Stimulated activated CD8-positive, alpha-beta memory T cell treated with anti-CD3 and anti-CD28 coated beads, Interleukin-7, amount 100 ng/mL, for 48 hours (primary cell): ENCODE results near the gene TRAPPC3.
A peak's percentile ranks its signal among the peaks of the same experiment; 100 is the strongest.

ENCODE experiments used
- DNase-seq, 2 donors: peaks; one replicate each; pipeline ENCODE4 v3.0.0-alpha.2; 2020; ENCODE audit warnings: low read depth in 1 of 2; ENCODE audit errors: extremely low read depth in 1 of 2

TRAPPC3 gene

GRCh38 chr1:36106269-36106668, 43.0 kb downstream of the TRAPPC3 start:
- no peak for DNase-seq

DNA sequence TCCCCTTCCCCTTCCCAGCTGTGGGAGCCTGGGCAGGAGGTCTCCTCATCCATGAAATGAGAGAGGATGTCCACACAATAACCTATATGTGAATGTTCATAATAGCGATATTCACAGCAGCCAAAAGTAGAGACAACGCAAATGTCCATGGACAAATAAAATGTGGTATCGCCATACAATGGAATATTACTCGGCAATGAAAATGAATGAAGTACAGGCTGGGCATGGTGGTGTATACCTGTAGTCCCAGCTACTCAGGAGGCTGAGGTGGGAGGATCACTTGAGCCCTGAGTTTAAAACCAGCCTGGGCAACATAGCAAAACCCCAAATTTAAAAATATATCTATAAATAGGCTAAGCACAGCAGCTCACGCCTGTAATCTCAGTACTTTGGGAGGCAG, 47.7 kb downstream of the TRAPPC3 start:
- DNase-seq = no peak

- DNase-seq = no peak
These were observed 48.9 kb downstream of the TRAPPC3 start for GRCh38 chr1:36100376-36100775.

DNA sequence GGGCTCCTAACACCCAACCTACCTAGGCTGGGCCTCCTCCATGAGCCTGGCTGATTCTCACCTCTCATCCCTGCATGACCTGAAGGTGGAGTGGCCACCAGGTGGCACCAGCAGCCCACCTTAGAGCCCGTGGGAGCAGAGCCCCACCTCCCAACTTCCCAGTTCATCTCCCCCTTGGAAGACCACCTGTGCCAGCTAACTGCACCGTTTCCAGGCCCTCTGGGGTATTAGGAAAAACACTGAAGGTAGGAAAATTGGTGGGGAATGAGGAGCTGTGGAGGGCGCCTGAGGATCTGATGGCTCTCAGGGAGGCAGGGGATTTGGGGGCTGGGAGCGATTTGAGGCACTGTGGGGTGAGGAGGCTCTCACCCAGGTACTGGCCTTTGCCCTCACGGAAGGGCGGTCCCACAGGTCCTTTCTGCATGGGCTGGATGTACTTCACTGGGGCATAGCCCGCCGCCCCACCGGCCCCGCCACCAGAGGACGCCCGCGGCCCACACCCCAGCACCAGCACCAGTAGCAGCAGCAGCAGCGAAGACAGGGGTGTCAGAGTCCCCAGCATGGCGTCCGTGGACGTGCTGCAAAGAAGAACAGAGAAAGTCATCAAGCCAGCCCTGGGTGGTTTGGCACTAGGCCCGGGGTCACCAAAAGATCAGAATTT, 49.5 kb downstream of the TRAPPC3 start:
- peak in 1 of 2 donors; percentile 63 for DNase-seq

GRCh38 chr1:36098650-36099365, 50.5 kb downstream of the TRAPPC3 start:
- no peak for DNase-seq

GRCh38 chr1:36097693-36098585, 51.3 kb downstream of the TRAPPC3 start:
- no peak for DNase-seq

DNA sequence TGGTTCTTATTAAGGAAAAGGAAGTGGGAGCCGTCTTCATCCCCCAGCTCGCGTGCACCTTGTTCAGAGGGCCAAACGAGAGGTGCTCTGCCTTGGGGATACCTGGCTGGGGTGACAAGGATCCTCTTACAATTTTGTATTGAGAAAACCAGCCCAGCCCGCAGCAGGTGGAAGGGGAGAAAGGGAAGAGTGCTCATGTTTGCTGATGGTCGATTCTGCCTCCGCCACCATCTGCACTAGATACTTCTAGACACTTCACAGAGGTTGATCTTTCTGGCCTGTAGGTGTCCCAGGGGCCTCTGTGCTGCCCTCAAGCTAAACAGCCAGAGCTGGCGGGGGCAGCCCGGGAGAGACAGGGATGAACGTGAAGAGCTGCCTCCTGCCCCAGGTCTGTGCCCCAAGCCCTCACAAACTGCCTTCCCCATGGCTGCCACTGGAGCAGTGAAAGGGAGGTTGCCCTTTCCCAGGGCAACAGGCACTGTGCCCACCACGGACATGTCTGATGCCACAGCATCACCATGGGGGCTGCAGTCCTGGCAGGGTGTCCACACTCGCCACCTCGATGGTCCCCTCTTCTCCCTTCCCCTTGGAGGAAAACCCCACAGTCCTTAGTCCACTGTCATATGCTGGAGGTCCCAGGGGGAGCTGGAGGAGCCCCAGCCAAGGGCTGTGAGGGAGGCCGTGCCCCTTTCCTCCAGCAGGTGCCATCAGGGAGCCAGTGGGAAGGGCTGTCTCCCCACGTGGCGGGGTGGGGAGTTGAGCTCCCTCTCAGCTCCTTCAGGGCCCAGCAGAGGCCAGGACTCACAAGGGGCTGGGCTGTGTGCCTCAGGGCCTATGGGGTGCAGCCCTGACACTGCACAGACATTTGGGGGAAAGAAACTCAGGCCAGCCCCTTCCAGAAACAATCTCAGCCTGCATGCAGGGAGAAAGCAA, 52.5 kb downstream of the TRAPPC3 start:
- no peak for DNase-seq

- DNase-seq = no peak
These were observed 53.4 kb downstream of the TRAPPC3 start for GRCh38 chr1:36095760-36096405.

DNA sequence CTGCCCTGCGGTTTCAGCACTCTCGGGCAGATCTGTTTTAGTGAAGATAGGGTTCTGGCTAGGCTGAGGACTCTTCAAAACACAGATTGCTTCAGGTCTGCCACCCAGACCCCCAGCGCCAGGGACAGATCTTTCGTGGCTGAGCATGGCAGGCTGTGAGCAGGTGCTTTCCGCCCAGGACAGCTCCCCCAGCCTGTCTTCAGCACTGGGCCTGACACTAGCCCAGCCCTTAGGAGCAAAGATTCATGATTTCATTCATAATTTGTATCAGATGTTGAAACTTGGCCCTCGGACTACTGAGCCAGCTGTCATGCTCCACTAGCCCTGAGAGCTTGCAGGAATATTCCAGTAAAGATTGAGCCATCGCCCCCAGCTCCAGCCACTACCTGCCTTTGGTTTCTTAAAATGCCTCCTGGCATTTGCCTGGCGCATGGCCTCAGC, 54.6 kb downstream of the TRAPPC3 start:
- no peak for DNase-seq

DNA sequence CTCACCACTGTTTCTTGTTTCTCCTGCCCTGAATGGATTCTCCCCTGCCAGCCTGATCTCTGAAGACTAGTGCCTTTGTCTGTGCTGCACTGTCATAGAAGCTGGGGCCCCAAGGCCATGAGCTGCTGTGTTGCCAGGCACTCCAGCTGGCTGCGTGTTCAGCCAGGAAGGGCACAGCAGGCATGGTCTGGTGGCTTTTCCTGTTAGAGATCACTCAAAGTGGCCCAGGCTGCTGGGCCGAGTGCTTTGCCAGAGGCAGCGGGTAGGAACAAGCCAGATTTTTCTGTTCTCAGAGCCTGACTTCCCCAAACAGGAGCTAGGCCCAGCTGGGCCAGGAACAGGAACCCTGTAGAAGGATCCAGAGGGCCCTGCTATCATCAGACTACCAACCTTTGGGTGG, 55.4 kb downstream of the TRAPPC3 start:
- DNase-seq = no peak

GRCh38 chr1:36093226-36093625, 56.1 kb downstream of the TRAPPC3 start:
- no peak for DNase-seq

DNA sequence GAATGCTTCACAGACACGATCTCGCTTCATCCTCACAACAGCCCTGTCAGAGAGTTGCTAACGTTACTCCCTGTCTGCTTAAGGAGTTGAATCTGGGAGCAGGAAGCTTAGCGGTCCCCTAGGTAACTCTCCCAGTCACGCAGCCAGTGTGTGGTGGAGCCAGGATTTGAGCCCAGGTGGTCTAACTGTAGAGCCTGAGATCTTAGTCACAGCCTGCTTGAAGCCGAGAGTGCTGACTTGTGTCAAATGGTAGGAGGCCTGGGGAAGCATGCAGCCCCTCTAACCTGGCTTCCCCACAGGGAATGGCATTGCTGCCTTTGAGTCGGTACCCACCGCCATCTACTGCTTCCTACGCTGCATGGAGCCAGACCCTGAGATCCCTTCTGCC, 56.5 kb downstream of the TRAPPC3 start:
- DNase-seq = no peak

DNA sequence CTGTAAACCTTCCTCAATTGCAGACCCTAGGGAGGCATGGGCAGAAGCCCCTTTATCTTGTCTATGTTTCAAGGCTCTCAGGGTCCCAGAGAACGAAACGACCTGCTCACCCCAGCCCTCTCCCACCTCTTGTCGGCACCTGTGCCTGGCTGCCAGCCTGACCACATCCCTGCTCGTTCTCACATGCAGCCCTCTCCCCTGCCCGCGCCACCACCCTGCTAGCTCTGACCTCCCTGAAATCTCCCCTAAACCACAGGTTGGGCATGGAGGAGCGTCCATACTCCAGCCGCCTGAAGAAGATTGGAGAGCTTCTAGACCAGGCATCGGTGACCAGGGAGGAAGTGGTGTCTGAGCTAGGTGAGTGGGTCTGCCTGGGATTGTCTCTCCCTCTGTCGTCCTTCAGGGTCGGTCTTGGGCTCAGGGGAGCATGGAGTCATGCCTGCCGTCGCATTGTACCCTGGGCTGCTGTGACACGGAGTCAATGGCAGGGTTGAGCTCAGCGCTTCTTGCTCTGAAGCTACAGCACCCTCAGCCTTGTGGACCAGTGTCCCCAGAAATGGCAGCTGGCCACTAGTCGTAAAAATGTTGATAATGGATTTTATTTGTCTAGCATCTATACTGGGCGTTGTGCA, 57.0 kb downstream of the TRAPPC3 start:
- no peak for DNase-seq

GRCh38 chr1:36091698-36092097, 57.6 kb downstream of the TRAPPC3 start:
- DNase-seq = no peak

GRCh38 chr1:36091141-36091540, 58.1 kb downstream of the TRAPPC3 start:
- DNase-seq = no peak

DNA sequence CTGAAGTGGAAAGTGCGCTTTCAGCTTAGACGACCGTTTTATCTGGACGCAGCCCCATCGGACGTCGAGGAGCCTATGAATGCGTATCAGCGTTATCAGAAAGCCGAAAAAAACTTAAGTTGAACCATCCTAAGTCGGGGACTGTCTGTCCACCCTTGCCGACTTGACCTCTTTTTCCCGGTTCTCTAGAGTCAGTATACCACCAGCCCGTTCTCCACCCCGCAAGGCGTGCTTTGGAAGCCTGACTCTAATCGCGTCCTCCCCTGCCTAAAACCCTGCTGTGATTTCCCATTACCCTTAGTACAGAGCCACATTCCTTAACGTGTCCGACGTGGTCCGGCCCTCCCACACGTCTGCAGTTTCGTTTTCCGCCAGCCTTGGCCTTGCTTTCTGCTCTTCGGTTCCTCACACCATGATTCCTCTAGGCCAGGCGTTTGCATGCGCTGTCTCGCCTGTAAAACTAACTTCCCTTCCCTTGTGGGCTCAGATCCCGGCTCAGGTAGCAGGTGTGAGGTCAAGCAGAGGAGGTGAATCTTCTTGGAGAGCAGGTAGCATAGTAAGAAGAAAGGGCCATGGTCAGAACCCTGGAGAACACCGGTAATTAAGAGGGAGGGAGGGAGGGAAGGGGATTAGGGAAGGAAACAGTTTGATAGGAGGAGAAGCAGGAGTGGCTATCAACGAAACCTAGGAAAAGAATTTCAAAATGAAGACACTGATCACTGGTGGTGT, 59.7 kb downstream of the TRAPPC3 start:
- no peak for DNase-seq

DNA sequence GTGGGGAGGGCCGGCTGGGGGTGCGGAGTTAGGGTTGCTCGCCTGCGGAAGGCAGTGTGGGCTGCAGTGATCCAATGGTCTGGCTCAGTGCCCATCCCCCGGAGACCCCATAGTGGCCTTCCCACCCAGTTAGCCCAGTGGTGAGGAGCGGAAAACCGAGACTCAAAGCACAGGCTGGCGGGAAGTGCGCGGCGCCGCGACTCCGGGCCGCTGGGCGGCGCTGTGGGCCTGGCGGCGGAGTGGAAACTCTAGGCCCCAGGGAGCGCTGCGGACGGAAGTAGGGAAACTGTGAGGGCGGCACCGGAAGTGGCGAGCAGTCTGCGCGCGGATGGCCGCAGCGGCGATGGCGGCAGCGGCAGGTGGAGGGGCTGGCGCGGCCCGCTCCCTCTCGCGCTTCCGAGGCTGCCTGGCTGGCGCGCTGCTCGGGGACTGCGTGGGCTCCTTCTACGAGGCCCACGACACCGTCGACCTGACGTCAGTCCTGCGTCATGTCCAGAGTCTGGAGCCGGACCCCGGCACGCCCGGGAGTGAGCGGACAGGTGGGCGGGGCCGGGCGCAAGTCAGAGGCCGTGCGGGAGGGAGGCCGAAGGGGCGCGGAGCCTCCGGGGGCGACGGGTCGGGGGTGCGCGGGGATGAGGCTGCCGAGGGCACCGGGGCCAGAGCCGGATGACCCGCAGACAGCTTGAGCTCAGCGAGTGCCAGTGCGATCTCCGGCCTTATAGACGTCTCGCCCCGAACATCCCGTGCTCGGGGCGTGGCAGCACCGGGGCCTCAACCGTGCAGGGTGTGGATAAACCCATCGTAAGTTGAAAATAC, 60.5 kb downstream of the TRAPPC3 start, which contains the start of gene ADPRS:
ADPRS (plus strand) TSS at position 316 of the 816 bp plus-strand sequence; CDS start at position 329, 13 bp downstream.
- peak; percentile 80 to 88 for DNase-seq

GRCh38 chr1:36088265-36088576, 61.1 kb downstream of the TRAPPC3 start:
- DNase-seq = no peak
